Activated CD8-positive, alpha-beta T cell treated with anti-CD3 and anti-CD28 coated beads for 36 hours (primary cell): ENCODE data around the gene TCP11. TPM values are rescaled to one million over a fixed set of nuclear protein-coding genes. Genes with fewer than 3 reads are reported as not detected.

Experiments
- ATAC-seq: fragments of 200-7000 bp; cut with Tn5 transposase; one replicate; pipeline ENCODE4 v1.10.0; 2021; ENCODE audit warnings: mild to moderate bottlenecking, moderate library complexity
- CTCF ChIA-PET: fragments of 350-600 bp; sonication (Branson Sonifier 250); formaldehyde crosslinking; loops from one replicate; lab custom pipeline; 2021; ENCODE audit warnings: antibody characterized with exemption; lab: Charles Lee
- POLR2A ChIA-PET: fragments of 350-600 bp; sonication (Branson Sonifier 250); formaldehyde crosslinking; loops from one replicate; lab custom pipeline; 2021; ENCODE audit warnings: antibody characterized with exemption; lab: Charles Lee
- DNase-seq: peaks from one replicate; pipeline ENCODE4 v3.0.0-alpha.2; 2020
- H3K27ac Mint-ChIP-seq: one replicate; pipeline ENCODE4 v1.8.0; 2021; ENCODE audit warnings: mild to moderate bottlenecking, mixed read lengths
- H3K27me3 Mint-ChIP-seq: one replicate; pipeline ENCODE4 v1.8.0; 2021; ENCODE audit warnings: mixed read lengths
- H3K36me3 Mint-ChIP-seq: one replicate; pipeline ENCODE4 v1.8.0; 2021; ENCODE audit warnings: low read depth, mixed read lengths
- H3K4me1 Mint-ChIP-seq: one replicate; pipeline ENCODE4 v1.8.0; 2021; ENCODE audit warnings: low read depth, mixed read lengths
- H3K4me3 Mint-ChIP-seq: one replicate; pipeline ENCODE4 v1.8.0; 2021; ENCODE audit warnings: mild to moderate bottlenecking, moderate library complexity, mixed read lengths
- H3K9me3 Mint-ChIP-seq: one replicate; pipeline ENCODE4 v1.8.0; 2021; ENCODE audit warnings: mixed read lengths
- intact Hi-C: fragments of 100-400 bp; cut with micrococcal nuclease; formaldehyde crosslinking; loops from one replicate; pipeline ENCODE4 v1.10.0; 2022
- total RNA-seq, 2 experiments: library from RNA; stranded (reverse); gene quantifications; one replicate each; pipeline ENCODE4 v1.2.3, GENCODE V29; 2021
- TF ChIP-seq, protein P1 (sequence below): fragments of 200-600 bp; IDR thresholded peaks from one replicate; pipeline ENCODE4 v1.8.0; 2022; ENCODE audit warnings: antibody characterized with exemption, mild to moderate bottlenecking

TCP11 gene
- total RNA-seq, 2 experiments from 2014 or later, result not detected

DNA sequence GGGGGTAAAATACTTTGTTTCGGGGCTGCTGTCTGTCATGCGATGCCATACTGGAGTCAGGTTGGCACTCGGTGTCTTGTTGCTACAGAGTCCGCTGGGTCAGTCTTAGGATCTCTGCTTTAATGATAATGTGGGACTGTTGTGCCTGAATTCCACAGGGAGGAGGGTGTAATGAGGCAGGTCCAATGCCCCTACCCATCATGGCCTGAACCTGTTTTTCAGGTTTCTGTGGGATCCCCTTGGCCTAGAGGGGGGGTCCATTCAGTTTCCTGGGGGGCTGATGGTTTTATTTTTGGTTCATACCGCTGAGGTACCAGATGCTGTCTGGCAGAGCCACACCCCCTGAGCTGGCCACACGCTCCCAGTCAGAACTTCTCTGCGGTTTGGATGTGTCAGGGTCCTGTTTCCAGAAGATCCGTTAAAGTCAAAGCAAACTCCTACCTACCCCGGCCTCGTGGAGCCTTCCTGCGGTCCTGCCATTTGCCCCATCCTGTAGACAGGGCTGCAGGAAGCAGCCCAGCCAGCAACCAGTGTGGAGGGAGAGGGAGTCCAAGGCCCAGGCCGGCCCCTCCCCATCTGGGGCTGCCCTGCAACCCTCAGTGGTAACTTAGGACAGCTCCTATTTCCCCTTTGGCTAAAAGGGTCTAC is 69.7 kb downstream of the TCP11 start:
- Mint-ChIP-seq H3K4me1 (no peaks in the 10 kb centered on the region), H3K27me3 (no peaks in the 10 kb centered on the region), H3K9me3 (no peaks in the 10 kb centered on the region), H3K36me3 (no peaks in the 10 kb centered on the region), H3K4me3 (no peak overlapping the region), H3K27ac (no peak overlapping the region)
- CTCF ChIA-PET, result no interaction called here
- TF ChIP-seq, protein P1, sequence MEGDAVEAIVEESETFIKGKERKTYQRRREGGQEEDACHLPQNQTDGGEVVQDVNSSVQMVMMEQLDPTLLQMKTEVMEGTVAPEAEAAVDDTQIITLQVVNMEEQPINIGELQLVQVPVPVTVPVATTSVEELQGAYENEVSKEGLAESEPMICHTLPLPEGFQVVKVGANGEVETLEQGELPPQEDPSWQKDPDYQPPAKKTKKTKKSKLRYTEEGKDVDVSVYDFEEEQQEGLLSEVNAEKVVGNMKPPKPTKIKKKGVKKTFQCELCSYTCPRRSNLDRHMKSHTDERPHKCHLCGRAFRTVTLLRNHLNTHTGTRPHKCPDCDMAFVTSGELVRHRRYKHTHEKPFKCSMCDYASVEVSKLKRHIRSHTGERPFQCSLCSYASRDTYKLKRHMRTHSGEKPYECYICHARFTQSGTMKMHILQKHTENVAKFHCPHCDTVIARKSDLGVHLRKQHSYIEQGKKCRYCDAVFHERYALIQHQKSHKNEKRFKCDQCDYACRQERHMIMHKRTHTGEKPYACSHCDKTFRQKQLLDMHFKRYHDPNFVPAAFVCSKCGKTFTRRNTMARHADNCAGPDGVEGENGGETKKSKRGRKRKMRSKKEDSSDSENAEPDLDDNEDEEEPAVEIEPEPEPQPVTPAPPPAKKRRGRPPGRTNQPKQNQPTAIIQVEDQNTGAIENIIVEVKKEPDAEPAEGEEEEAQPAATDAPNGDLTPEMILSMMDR, result no peak
- POLR2A ChIA-PET, result no interaction called here
- ATAC-seq (no peak), DNase-seq (no peak)
- intact Hi-C loops, result no loop called here

DNA sequence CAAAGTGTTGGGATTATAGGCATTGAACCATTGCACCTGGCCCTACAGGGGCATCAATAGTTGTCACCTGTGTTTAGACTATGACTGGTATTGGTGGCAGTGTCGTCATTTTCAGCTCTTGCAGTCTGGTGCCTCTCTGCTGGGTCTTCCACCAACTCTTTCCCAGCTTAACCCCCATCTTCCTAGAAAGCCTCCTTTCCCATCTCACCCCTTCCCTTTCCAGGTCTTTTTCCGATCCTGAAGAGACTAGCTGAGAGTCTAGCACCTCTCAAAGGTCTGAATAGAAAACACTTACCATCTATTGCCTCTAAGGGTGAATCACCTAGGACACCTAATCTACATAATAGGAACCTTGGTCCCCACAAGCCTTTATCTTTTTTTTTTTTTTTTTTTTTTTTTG is 71.0 kb downstream of the TCP11 start:
- CTCF ChIA-PET, result interaction anchor here (0.7 to 1.2 kb wide), 2 partner anchors 8 to 83 kb away, joined by 3 read pairs; no protein-coding TSS in a partner anchor
- DNase-seq (no peak), ATAC-seq (no peak)
- H3K27me3 Mint-ChIP-seq, result no peaks in the 10 kb centered on the region
- no peak overlapping the region for H3K27ac Mint-ChIP-seq
- intact Hi-C loops, result no loop called here
- no peaks in the 10 kb centered on the region for H3K9me3 Mint-ChIP-seq
- TF ChIP-seq, protein P1, result no peak
- POLR2A ChIA-PET, result no interaction called here
- no peak overlapping the region for H3K4me3 Mint-ChIP-seq
- H3K4me1 Mint-ChIP-seq, result no peaks in the 10 kb centered on the region
- no peaks in the 10 kb centered on the region for H3K36me3 Mint-ChIP-seq

DNA sequence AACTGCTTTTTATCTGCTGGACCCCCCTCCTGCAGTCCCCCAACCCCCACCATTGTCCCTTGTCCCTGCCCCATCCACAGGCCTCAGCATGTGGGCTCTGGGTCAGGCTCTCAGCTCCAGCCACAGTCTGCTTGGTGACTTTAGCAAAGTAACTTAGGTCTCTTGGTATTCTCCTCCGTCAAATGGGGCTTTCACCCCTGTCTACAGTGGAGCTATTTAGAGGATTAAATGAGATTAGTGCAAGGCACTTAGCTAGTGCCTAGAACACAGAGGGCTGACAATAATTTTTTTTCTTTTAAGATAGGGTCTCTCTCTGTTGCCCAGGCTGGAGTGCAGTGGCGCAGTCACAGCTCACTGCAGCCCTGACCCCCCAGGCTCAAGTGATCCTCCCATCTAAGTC is 71.9 kb downstream of the TCP11 start:
- POLR2A ChIA-PET, result no interaction called here

DNA sequence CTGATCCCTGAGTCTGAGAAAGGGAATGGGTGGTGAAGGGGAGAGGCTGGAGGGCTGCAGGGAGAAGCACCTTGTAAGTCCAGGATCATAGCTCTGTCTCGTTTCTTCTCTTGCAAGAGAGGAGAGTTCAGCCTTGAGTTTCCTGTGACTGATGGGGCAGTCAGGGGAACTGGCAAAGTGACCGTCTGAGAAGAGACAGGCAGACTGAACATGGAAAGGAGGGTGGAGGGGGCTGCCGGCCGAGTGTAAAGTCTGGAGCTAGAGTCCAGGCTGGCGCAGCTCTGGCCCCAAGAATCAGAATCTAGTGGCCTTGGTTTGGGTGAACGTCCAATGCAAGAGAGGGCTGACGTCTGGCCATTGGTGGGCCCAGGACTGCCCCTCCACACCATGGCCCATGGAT is 72.5 kb downstream of the TCP11 start:
- TF ChIP-seq, protein P1, result no peak
- no peaks in the 10 kb centered on the region for H3K4me1 Mint-ChIP-seq
- intact Hi-C loops, result no loop called here
- ATAC-seq, result no peak
- no peak overlapping the region for H3K27ac Mint-ChIP-seq
- ChIA-PET CTCF (interaction anchor here (1.6 kb wide), 1 partner anchor 172 kb away, joined by 4 read pairs; no protein-coding TSS in a partner anchor), POLR2A (no interaction called here)
- H3K4me3 Mint-ChIP-seq, result no peak overlapping the region
- H3K9me3 Mint-ChIP-seq, result no peaks in the 10 kb centered on the region
- no peak for DNase-seq
- H3K27me3 Mint-ChIP-seq, result no peaks in the 10 kb centered on the region
- H3K36me3 Mint-ChIP-seq, result no peaks in the 10 kb centered on the region

More for the DNA sequence above, 71.9 kb downstream of the TCP11 start:
- DNase-seq (no peak), ATAC-seq (no peak)
- Mint-ChIP-seq H3K36me3 (no peaks in the 10 kb centered on the region), H3K27me3 (no peaks in the 10 kb centered on the region), H3K4me1 (no peaks in the 10 kb centered on the region), H3K9me3 (no peaks in the 10 kb centered on the region), H3K27ac (no peak overlapping the region), H3K4me3 (no peak overlapping the region)
- TF ChIP-seq, protein P1, result no peak
- intact Hi-C loops, result no loop called here
- CTCF ChIA-PET, result interaction anchor here (1.2 kb wide), 1 partner anchor 82 kb away, joined by 3 read pairs; no protein-coding TSS in a partner anchor

DNA sequence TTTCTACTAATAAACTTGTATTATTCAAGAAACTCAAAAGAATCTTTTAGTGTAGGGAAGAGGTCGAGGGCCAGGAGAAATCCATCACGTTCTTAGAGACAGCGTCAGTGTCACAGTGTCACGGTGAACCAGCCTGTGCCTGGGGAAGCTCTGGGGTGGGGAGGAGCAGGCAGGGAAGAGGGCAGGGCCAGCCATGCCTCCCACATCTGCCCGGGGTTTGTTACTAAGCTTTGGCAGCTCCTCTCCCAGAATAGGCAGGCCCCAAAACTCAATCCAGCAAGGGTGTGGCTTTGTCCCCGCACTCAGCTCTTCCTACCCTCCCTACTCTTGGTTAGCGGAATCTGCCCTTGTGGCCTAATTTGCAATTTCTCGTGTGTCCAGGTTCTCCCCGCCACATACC is 72.9 kb downstream of the TCP11 start:
- no peak for ATAC-seq
- no peak for DNase-seq
- CTCF ChIA-PET, result interaction anchor here (1.6 kb wide), 1 partner anchor 173 kb away, joined by 4 read pairs; no protein-coding TSS in a partner anchor
- H3K36me3 Mint-ChIP-seq, result peaks cover 2% of the 10 kb centered on the region
- no peaks in the 10 kb centered on the region for H3K27me3 Mint-ChIP-seq
- TF ChIP-seq, protein P1, result no peak
- H3K4me3 Mint-ChIP-seq, result no peak overlapping the region
- no peak overlapping the region for H3K27ac Mint-ChIP-seq
- POLR2A ChIA-PET, result no interaction called here
- no peaks in the 10 kb centered on the region for H3K9me3 Mint-ChIP-seq
- intact Hi-C loops, result no loop called here
- H3K4me1 Mint-ChIP-seq, result no peaks in the 10 kb centered on the region
